Stimulated activated CD4-positive, alpha-beta T cell treated with anti-CD3 and anti-CD28 coated beads, Interleukin-1b, Interleukin-23, amount 100 ng/mL, for 24 hours (primary cell): ENCODE results near the gene COL25A1.

Experiments
- DNase-seq, 4 experiments: peaks; one replicate each; pipeline ENCODE4 v3.0.0-alpha.2; 2020; ENCODE audit warnings: low read depth in 4 of 4, low spot score in 1 of 4

Gene COL25A1

GRCh38 chr4:109294006-109294405 is 8.5 kb downstream of the COL25A1 start:
- DNase-seq = no peak

GRCh38 chr4:109291707-109292238 is 10.7 kb downstream of the COL25A1 start:
- no peak for DNase-seq

- DNase-seq = no peak
Observed at GRCh38 chr4:109290918-109291317, 11.5 kb downstream of the COL25A1 start.

- no peak for DNase-seq
Observed at GRCh38 chr4:109278594-109279031, 23.8 kb downstream of the COL25A1 start.

GRCh38 chr4:109276482-109277095 is 25.9 kb downstream of the COL25A1 start:
- no peak for DNase-seq

GRCh38 chr4:109275066-109275745 is 27.3 kb downstream of the COL25A1 start:
- no peak for DNase-seq

- DNase-seq = no peak
Observed at GRCh38 chr4:109266891-109267290, 35.6 kb downstream of the COL25A1 start.

GRCh38 chr4:109266236-109266635 is 36.2 kb downstream of the COL25A1 start:
- no peak for DNase-seq

- no peak for DNase-seq
Observed at GRCh38 chr4:109263721-109264120, 38.7 kb downstream of the COL25A1 start.

- no peak for DNase-seq
Observed at GRCh38 chr4:109256818-109257217, 45.6 kb downstream of the COL25A1 start.

- no peak for DNase-seq
Observed at GRCh38 chr4:109254845-109255244, 47.6 kb downstream of the COL25A1 start.

- no peak for DNase-seq
Observed at GRCh38 chr4:109251396-109251795, 51.1 kb downstream of the COL25A1 start.

- DNase-seq = no peak
Observed at GRCh38 chr4:109248322-109248900, 54.0 kb downstream of the COL25A1 start.

GRCh38 chr4:109243871-109244270 is 58.6 kb downstream of the COL25A1 start:
- DNase-seq = no peak

GRCh38 chr4:109238746-109239145 is 63.7 kb downstream of the COL25A1 start:
- DNase-seq = no peak

- DNase-seq = no peak
Observed at GRCh38 chr4:109235683-109236082, 66.8 kb downstream of the COL25A1 start.

- no peak for DNase-seq
Observed at GRCh38 chr4:109234596-109234995, 67.9 kb downstream of the COL25A1 start.

- no peak for DNase-seq
Observed at GRCh38 chr4:109233570-109233969, 68.9 kb downstream of the COL25A1 start.

GRCh38 chr4:109232681-109233080 is 69.8 kb downstream of the COL25A1 start:
- no peak for DNase-seq

- no peak for DNase-seq
Observed at GRCh38 chr4:109231331-109231730, 71.1 kb downstream of the COL25A1 start.

- DNase-seq = no peak
Observed at GRCh38 chr4:109229028-109229427, 73.4 kb downstream of the COL25A1 start.

- DNase-seq = no peak
Observed at GRCh38 chr4:109218288-109218687, 84.2 kb downstream of the COL25A1 start.
